Prostate gland (tissue), 2 donors: ENCODE results near the gene HSD11B1L. TPM values are rescaled to one million over a fixed set of nuclear protein-coding genes. Genes with fewer than 3 reads are reported as not detected.
A peak's percentile ranks its signal among the peaks of the same experiment; 100 is the strongest.

ENCODE experiments used
- DNase-seq: peaks from one replicate; pipeline ENCODE4 v3.0.0-alpha.2; 2019; ENCODE audit warnings: low spot score
- H3K27ac ChIP-seq, 2 donors: fragments of 200-600 bp; sonication (generic); 2 replicates each; pipeline ENCODE4 v1.5.1; 2017 to 2019
- H3K27me3 ChIP-seq: fragments of 200-600 bp; sonication (generic); replicated peaks from 2 replicates; pipeline ENCODE4 v1.5.1; 2019; ENCODE audit not compliant: insufficient read depth
- H3K36me3 ChIP-seq, 2 donors: fragments of 200-600 bp; sonication (generic); 1 replicate in 1 of 2; 2 replicates in 1 of 2; pipeline versions ENCODE4 v1.5.1 to v1.8.1; 2017 to 2019
- H3K4me1 ChIP-seq: fragments of 200-600 bp; sonication (generic); replicated peaks from 2 replicates; pipeline ENCODE4 v1.5.1; 2019
- H3K4me3 ChIP-seq, 2 donors: fragments of 200-600 bp; sonication (generic); 2 replicates each; pipeline ENCODE4 v1.5.1; 2017 to 2019
- H3K9me3 ChIP-seq: fragments of 200-600 bp; sonication (generic); 2 replicates; pipeline ENCODE4 v1.5.1; 2017
- POLR2A ChIP-seq: fragments of 450-650 bp; IDR thresholded peaks from one replicate; pipeline ENCODE4 v1.6.1; 2016; ENCODE audit warnings: antibody characterized with exemption, mild to moderate bottlenecking
- POLR2AphosphoS5 ChIP-seq: sonication (generic); formaldehyde crosslinking; IDR thresholded peaks from one replicate; pipeline ENCODE4 v1.6.1; 2017; ENCODE audit warnings: antibody characterized with exemption
- WGBS: methylation state at CpG from one replicate; pipeline ENCODE4 v1.1.5; 2018; 5-methylcytosine and 5-hydroxymethylcytosine counted together
- intact Hi-C: fragments of 100-400 bp; cut with DNase I; formaldehyde crosslinking; loops from one replicate; pipeline ENCODE4 v1.14.2; 2022
- total RNA-seq, 2 donors: library from RNA; depleted of rRNA; stranded (reverse); fragments of >200 nt; gene quantifications; one replicate each; pipeline ENCODE4 v1.1.0, GENCODE V29; 2016
- TF ChIP-seq, protein P1 (sequence below), 4 experiments: fragments of 200-600 bp in 2 of 4; fragments of 450-650 bp in 2 of 4; sonication (generic) in 2 of 4; IDR thresholded peaks; 1 replicate in 3 of 4; 2 replicates in 1 of 4; pipeline ENCODE4 v1.5.1; 2016 to 2019; ENCODE audit warnings: antibody characterized with exemption in 4 of 4, mild to moderate bottlenecking in 2 of 4, moderate library complexity in 2 of 4

Gene HSD11B1L
- total RNA-seq, 2 donors from 2014 or later = 15.6 to 17.9 TPM

DNA sequence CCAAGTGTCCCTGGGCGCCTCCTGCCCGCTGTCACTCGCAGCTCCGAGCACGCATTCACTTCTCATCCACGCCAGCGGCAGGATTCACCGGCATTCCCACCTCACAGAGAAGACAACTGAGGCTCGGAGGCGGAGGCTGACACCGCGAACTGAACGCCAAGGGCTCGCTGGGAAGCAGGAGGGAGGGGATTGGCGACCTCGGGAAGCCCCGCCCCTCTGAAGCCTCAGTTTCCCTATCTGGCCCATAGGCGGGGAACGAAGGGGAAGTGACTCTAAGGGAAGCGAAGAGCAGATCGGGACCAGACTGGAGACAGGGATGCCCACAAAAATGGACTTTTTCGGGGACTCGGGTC is 767 bp upstream of the HSD11B1L start:
- H3K4me3 ChIP-seq = peak overlapping the region; percentile 69 to 84
- no peaks in the 10 kb centered on the region for H3K9me3 ChIP-seq
- peaks cover 7% of the 10 kb centered on the region for H3K4me1 ChIP-seq
- TF ChIP-seq, protein P1, sequence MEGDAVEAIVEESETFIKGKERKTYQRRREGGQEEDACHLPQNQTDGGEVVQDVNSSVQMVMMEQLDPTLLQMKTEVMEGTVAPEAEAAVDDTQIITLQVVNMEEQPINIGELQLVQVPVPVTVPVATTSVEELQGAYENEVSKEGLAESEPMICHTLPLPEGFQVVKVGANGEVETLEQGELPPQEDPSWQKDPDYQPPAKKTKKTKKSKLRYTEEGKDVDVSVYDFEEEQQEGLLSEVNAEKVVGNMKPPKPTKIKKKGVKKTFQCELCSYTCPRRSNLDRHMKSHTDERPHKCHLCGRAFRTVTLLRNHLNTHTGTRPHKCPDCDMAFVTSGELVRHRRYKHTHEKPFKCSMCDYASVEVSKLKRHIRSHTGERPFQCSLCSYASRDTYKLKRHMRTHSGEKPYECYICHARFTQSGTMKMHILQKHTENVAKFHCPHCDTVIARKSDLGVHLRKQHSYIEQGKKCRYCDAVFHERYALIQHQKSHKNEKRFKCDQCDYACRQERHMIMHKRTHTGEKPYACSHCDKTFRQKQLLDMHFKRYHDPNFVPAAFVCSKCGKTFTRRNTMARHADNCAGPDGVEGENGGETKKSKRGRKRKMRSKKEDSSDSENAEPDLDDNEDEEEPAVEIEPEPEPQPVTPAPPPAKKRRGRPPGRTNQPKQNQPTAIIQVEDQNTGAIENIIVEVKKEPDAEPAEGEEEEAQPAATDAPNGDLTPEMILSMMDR (IDR thresholded peaks at IDR 0.05) = no peak
- TF ChIP-seq POLR2AphosphoS5 = no peak
- TF ChIP-seq POLR2A = no peak
- H3K27me3 ChIP-seq = no peaks in the 10 kb centered on the region
- peak overlapping the region; percentile 87 to 91 for H3K27ac ChIP-seq
- H3K36me3 ChIP-seq = no peaks in the 10 kb centered on the region
- intact Hi-C loops = no loop called here
- under 1% methylated on average over 21 of the region's 23 CpGs for WGBS
- no peak for DNase-seq

DNA sequence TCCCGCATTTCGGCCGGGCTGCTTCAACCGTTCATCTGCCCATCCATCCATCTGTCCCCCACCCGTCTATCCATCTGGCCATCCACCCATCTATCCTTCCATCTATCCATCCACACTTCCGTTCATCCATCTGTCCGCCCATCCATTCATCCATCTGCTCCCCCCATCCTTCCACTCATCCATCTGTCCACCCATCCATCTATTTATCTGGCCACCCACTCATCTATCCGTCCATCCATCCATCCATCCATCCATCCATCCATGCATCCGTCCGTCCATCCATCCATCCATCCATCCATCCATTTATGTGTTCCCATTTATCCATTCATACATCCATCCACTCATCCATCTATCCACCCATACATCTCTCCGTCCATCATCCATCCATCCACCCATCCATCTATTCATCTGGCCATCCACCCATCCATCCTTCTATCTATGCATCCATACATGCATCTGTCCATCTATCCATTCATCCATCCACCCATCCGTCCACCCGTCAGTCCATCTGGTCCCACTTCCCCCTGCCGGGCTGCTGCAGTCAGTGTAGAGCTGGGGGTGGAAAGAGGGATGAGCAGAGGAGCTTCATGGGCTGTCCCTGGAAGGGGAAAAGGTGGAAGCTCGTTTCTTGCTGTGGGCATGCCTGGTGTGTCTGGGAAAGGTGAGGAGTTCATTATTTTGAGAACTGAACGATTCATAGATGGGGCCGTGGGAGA is 722 bp downstream of the HSD11B1L start:
- no peaks in the 10 kb centered on the region for H3K9me3 ChIP-seq
- peak overlapping the region; percentile 69 to 84 for H3K4me3 ChIP-seq
- intact Hi-C loops = no loop called here
- no peak for DNase-seq
- H3K27ac ChIP-seq = no peak overlapping the region
- H3K4me1 ChIP-seq = peaks cover 7% of the 10 kb centered on the region
- 63% methylated on average over 17 of the region's 17 CpGs for WGBS
- TF ChIP-seq, protein P1 (IDR thresholded peaks at IDR 0.05) = no peak
- TF ChIP-seq POLR2A = no peak
- TF ChIP-seq POLR2AphosphoS5 = no peak
- no peaks in the 10 kb centered on the region for H3K36me3 ChIP-seq
- H3K27me3 ChIP-seq = no peaks in the 10 kb centered on the region

DNA sequence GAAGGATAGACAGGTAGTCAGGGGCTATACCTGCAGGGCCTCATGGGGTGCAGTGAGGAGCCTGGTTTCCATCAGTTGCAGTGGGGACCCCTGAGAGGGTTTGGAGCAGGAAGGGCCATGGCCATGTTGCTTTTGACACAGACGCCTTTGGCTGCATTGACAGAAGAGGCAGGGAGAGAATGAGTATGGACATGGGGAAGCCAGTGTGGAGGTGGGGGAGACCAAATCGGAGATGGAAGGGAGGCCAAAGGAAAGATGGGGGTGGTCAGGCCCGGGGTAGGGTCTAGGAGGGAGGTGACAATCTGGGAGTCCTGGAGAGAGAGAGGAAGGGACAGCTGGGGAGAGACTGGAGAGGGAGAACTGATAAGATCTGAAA is 1.3 kb downstream of the HSD11B1L start:
- intact Hi-C loops = no loop called here
- Histone ChIP-seq H3K36me3 (no peaks in the 10 kb centered on the region), H3K4me1 (peaks cover 7% of the 10 kb centered on the region), H3K27ac (no peak overlapping the region), H3K27me3 (no peaks in the 10 kb centered on the region), H3K4me3 (no peak overlapping the region), H3K9me3 (no peaks in the 10 kb centered on the region)
- no peak for DNase-seq
- no peak for TF ChIP-seq POLR2A
- TF ChIP-seq, protein P1 (IDR thresholded peaks at IDR 0.05) = no peak
- no peak for TF ChIP-seq POLR2AphosphoS5
- 95% methylated on average over 3 of the region's 3 CpGs for WGBS

DNA sequence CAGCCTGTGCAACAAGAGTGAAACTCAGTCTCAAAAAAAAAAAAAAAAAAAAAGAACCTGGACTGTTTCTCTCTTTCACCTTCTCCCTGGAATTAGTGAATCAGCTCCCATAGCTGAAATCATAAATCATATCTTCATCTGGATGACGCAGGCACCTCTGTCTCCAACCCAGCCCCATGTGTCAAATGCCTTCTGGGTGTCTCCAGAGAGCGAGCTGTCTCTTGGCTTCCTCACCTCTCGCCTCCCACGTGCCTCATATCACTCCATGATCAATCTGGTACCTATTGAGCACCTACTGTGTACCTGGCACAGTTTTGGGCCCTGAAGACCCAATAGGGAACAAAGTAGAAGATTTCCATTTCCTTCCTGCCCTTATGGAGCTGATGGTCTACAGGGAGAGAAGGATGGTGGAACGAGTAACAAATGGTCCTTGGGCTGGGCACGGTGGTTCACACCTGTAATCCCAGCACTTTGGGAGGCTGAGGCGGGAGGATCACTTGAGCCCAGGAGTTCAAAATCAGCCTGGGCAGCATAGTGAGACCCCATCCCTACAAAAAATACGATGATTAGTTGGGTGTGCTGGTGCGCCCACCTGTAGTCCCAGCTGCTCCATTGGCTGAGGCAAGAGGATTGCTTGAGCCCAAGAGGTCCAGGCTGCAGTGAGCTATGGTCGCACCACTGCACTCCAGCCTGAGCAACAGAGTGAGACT is 2.5 kb downstream of the HSD11B1L start:
- Histone ChIP-seq H3K9me3 (no peaks in the 10 kb centered on the region), H3K4me3 (no peak overlapping the region), H3K27me3 (no peaks in the 10 kb centered on the region), H3K27ac (no peak overlapping the region), H3K36me3 (no peaks in the 10 kb centered on the region), H3K4me1 (peaks cover 7% of the 10 kb centered on the region)
- intact Hi-C loops = no loop called here
- TF ChIP-seq, protein P1 (IDR thresholded peaks at IDR 0.05) = no peak
- TF ChIP-seq POLR2AphosphoS5 (no peak), POLR2A (no peak)
- DNase-seq = no peak
- WGBS = 91% methylated on average over 10 of the region's 10 CpGs
